ENCODE results near the gene NARS2.

NARS2 gene

DNA sequence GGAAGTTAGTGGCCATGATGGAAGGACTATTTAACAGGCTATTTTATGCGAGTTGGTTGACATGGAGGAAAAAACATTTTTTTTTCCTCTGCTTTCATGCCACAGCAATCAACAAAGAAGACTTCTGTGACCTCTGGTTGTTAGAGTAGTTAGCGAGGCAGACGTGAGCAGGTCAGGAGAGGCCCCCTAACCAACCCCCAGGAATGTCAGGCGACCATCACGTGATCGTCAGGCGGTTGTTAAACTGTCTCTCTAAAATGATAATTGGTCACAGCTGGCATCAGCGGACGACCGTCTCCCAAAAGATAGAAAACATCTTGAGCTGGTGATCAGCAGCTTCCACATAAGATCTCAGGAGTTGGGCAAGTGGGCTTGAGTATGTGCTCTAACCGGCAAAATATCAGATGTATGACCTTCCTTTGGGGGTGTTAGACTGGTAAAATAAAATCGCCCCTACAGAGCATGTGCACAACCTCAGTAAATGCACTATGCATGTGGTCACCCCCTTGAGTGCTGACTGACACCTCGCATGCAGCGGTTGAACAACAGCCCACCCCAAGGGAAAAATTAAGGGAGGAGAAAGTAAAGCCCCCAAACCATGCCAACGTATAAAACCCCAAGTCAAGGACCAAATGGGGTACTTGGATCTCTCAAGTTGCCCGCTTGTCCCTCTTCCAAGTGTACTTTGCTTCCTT is 20.9 kb upstream of the NARS2 start:
- Mint-ChIP-seq H3K36me3 (peaks cover 2% of the 10 kb centered on the region), H3K27me3 (peaks cover 5% of the 10 kb centered on the region), H3K4me3 (no peak overlapping the region), H3K9me3 (peaks cover 3% of the 10 kb centered on the region), H3K4me1 (no peaks in the 10 kb centered on the region), H3K27ac (no peak overlapping the region)
- ATAC-seq (ENCODE audit: low read depth) (no peak), DNase-seq (ENCODE audit: low spot score in 2 of 2) (no peak)

DNA sequence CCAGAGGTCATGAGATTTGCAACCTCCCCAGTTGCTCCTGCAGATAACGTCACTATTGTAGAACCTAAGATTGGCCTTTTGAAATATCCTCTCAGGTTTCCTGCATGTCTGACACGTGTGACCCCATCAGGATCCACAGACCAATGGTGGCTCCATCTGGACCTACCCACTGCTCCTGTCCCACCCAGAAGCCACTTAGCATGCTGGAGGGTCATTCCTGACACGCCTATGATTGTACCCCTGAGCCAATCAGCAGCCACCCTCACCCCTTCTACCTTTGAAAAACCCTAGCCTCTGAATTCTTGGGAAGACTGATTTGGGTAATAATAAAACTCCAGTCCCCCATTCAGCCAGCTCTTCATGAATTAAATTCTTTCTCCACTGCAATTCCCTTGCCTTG is 20.1 kb upstream of the NARS2 start:
- DNase-seq (ENCODE audit: low spot score in 2 of 2): no peak
- Mint-ChIP-seq H3K4me3 (no peak overlapping the region), H3K9me3 (peaks cover 2% of the 10 kb centered on the region), H3K27me3 (peaks cover 6% of the 10 kb centered on the region), H3K27ac (no peak overlapping the region), H3K36me3 (no peaks in the 10 kb centered on the region), H3K4me1 (no peaks in the 10 kb centered on the region)
- no peak for ATAC-seq (ENCODE audit: low read depth)

DNA sequence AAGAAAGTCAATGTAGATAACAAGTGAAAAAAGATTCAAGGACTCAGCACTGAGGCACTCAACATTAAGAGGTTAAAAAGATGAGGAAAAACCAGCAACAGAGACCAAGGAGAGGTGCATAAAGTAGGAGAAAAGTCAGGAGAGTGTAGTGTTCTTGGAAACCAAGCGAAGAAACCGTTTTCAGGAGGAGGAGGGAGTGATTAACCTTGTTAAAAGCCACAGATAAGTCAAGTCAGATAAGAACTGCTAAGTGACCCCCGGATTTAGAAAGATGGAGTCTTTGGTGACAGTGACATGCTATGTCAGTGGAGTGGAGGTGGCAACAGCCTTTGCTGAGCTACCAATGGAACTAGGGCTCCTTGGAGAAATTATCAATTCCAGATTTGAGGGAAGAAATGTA is 13.9 kb upstream of the NARS2 start:
- Mint-ChIP-seq H3K27ac (no peak overlapping the region), H3K4me1 (no peaks in the 10 kb centered on the region), H3K4me3 (no peak overlapping the region), H3K36me3 (no peaks in the 10 kb centered on the region), H3K27me3 (peaks cover 2% of the 10 kb centered on the region), H3K9me3 (peaks cover 7% of the 10 kb centered on the region)
- no peak for DNase-seq (ENCODE audit: low spot score in 2 of 2)
- ATAC-seq (ENCODE audit: low read depth): no peak

DNA sequence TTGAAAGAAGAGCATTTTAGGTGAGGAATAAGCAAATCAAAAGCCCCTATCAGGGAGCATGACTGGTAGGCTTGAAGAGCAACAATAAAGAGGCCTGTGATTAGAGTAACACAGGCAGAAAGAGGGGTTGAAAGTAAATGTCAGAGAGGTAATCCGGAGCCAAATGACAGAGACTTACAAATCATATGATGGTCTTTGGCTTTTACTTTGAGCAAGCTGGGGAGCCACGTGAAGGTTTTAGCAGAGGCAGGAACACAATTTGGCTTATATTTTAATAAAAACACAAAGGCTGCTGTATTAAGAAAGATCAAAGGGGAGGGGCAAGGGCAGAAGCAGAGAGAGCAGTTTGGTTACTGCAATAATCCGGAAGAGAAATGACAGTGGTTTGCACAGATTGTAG is 12.8 kb upstream of the NARS2 start:
- DNase-seq (ENCODE audit: low spot score in 2 of 2): no peak
- no peak overlapping the region for H3K27ac Mint-ChIP-seq
- no peak overlapping the region for H3K4me3 Mint-ChIP-seq
- H3K9me3 Mint-ChIP-seq: peaks cover 7% of the 10 kb centered on the region
- no peaks in the 10 kb centered on the region for H3K4me1 Mint-ChIP-seq
- H3K27me3 Mint-ChIP-seq: peaks cover 2% of the 10 kb centered on the region
- no peak for ATAC-seq (ENCODE audit: low read depth)
- no peaks in the 10 kb centered on the region for H3K36me3 Mint-ChIP-seq

DNA sequence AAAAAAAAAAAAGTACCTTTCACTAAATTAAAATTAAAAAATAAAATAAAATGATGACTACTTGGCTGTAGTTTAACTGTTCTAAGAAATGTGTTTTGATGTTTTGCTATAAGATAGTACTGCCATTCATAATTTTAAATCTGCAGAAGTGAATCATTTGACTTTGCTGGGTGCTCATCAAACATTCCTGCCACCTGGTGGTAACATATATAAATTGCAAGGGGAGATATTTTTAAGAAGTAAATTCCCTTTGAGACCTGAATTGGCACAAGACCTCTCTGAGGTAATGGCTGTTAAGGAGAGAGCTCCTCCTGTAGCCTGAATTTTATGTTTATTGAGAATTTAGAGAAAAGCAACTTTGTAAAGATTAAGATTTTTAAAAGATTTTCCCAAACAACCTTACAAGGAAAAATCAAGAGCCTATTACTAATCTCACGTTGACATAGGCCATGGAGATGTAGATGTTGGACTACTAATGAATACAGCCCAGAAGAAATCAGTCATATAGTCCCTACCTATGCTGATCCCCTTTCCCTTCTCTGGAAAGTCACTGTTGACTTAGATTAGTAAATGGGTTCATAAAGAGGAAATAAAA is 11.9 kb upstream of the NARS2 start:
- Mint-ChIP-seq H3K4me1 (no peaks in the 10 kb centered on the region), H3K27ac (no peak overlapping the region), H3K27me3 (peaks cover 2% of the 10 kb centered on the region), H3K9me3 (peaks cover 7% of the 10 kb centered on the region), H3K4me3 (no peak overlapping the region), H3K36me3 (no peaks in the 10 kb centered on the region)
- ATAC-seq (ENCODE audit: low read depth): peak; percentile 17
- DNase-seq (ENCODE audit: low spot score in 2 of 2): no peak

DNA sequence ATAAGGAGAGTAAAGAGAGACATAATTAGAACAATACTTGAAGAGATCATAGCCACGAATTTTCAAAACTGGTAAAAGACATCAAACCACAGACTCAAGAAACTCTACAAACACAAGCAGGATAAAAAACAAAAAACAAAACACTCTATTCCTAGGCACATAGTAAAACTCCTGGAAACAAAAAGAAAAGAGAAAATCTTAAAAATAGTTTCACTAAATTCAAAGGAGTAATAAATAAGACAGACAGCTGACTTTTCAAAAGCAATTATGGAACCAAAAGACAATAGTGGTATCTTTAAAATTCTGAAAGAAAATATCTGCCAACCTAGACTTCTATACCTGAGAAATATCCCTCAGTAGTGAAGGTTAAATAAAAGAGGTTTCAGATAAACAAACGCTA is 9.2 kb upstream of the NARS2 start:
- ATAC-seq (ENCODE audit: low read depth) (no peak), DNase-seq (ENCODE audit: low spot score in 2 of 2) (no peak)
- H3K4me1 Mint-ChIP-seq: no peaks in the 10 kb centered on the region
- H3K36me3 Mint-ChIP-seq: peaks cover 2% of the 10 kb centered on the region
- no peaks in the 10 kb centered on the region for H3K27me3 Mint-ChIP-seq
- no peak overlapping the region for H3K4me3 Mint-ChIP-seq
- H3K27ac Mint-ChIP-seq: no peak overlapping the region
- peaks cover 7% of the 10 kb centered on the region for H3K9me3 Mint-ChIP-seq

DNA sequence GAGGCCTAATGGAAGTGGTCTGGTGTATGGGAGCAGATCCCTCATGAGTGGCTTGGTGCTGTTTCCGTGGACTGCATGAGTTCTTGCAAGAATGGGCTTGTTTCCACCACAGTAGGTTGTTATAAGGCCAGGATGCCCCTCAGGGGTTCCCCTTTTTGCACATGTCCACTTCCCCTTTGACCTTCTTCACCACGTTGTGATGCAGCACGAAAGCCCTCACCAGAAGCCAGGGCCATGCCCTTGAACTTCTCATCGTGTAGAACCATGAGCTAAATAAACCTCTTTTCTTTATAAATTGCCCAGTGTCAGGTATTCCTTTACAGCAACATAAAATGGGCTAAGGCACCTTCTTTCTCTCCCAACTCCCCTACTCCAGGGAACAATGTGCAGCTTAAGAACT is 2.8 kb upstream of the NARS2 start:
- Mint-ChIP-seq H3K9me3 (no peaks in the 10 kb centered on the region), H3K4me1 (peaks cover 14% of the 10 kb centered on the region), H3K27ac (no peak overlapping the region), H3K36me3 (peaks cover 2% of the 10 kb centered on the region), H3K27me3 (no peaks in the 10 kb centered on the region), H3K4me3 (no peak overlapping the region)
- DNase-seq (ENCODE audit: low spot score in 2 of 2): no peak
- no peak for ATAC-seq (ENCODE audit: low read depth)

DNA sequence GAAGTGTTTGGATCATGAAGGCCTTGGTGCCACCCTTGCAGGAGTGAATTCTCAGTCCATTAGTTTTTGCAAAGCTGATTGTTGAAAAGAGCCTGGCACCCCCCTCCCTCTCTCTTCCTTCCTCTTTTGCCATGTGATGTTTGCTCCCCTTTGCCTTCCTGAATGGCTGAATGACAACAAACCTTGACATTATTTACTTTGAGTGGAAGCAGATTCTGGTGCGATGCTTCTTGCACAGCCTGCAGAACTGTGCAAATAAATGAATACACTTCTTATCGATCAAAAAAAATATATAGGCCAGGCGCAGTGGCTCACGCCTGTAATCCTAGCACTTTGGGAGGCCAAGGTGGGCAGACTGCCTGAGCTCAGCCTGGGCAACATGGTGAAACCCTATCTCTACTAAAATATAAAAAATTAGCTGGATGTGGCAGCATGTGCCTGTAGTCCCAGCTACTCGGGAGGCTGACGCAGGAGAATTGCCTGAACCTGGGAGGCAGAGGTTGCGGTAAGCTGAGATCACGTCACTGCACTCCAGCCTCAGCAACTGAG is 2.0 kb upstream of the NARS2 start:
- ATAC-seq (ENCODE audit: low read depth) (no peak), DNase-seq (ENCODE audit: low spot score in 2 of 2) (no peak)
- H3K4me3 Mint-ChIP-seq: no peak overlapping the region
- H3K9me3 Mint-ChIP-seq: no peaks in the 10 kb centered on the region
- no peak overlapping the region for H3K27ac Mint-ChIP-seq
- peaks cover 4% of the 10 kb centered on the region for H3K36me3 Mint-ChIP-seq
- no peaks in the 10 kb centered on the region for H3K27me3 Mint-ChIP-seq
- H3K4me1 Mint-ChIP-seq: peaks cover 17% of the 10 kb centered on the region

DNA sequence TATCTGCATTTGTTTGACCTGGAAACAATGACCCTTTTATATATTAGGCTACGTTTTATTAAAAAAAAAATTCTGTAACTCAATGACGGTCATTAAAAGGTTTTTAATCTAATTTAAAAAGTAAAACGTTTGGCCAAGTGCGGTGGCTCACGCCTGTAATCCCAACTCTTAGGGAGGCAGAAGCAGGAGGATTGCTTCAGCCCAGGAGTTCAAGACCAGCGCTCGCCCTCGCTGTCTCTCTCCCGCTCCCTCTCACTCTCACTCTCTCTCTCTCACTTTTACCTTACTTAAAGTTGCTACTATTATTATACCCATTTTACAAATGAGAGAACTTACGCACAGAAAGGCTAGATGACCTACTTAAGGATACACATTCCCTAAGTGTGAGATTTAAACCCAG is 814 bp upstream of the NARS2 start:
- Mint-ChIP-seq H3K4me3 (peak overlapping the region; percentile 88), H3K27ac (peak overlapping the region; percentile 56), H3K27me3 (no peaks in the 10 kb centered on the region), H3K4me1 (peaks cover 20% of the 10 kb centered on the region), H3K36me3 (peaks cover 11% of the 10 kb centered on the region), H3K9me3 (no peaks in the 10 kb centered on the region)
- ATAC-seq (ENCODE audit: low read depth) (no peak), DNase-seq (ENCODE audit: low spot score in 2 of 2) (no peak)

DNA sequence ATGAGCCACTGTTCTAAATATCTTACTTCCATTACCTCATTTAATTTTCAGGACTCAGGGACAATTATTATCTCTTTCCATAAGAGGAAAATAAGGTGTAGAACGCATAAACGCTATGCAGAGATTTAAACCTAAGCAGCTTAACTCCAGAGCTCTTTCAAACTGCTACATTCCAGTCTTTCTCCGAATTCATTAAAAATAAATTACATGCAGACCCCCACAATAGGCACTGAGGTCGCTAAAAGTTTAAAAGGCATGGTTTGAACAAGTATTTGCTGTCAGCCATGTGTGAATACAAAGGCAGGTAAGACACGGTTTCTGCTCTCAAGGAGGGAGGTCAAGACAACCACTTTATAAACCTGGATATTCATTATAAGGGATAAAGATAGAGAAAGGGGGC is 983 bp downstream of the NARS2 start:
- peak overlapping the region; percentile 88 for H3K4me3 Mint-ChIP-seq

DNA sequence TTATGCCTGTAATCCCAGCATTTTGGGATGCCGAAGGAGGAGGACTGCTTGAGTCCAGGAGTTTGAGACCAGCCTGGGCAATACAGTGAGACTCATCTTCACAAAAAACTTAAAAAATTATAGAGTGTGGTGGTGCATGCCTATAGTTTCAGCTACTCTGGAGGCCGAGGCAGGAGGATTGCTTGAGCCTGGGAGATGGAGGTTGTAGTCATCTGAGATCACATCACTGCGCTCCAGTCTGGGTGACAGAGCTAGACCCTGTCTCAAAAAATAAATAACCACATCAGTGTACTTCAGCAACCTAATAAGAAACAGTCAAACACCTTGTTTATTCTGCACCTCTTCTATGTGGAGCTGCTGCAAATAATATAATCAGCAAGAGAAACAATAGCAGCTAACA is 1.4 kb downstream of the NARS2 start:
- peak overlapping the region; percentile 91 for H3K27ac Mint-ChIP-seq
- H3K27me3 Mint-ChIP-seq: no peaks in the 10 kb centered on the region
- peaks cover 20% of the 10 kb centered on the region for H3K4me1 Mint-ChIP-seq
- H3K9me3 Mint-ChIP-seq: no peaks in the 10 kb centered on the region
- no peak for ATAC-seq (ENCODE audit: low read depth)
- H3K4me3 Mint-ChIP-seq: peak overlapping the region; percentile 88
- H3K36me3 Mint-ChIP-seq: peaks cover 15% of the 10 kb centered on the region
- DNase-seq (ENCODE audit: low spot score in 2 of 2): no peak

More for the DNA sequence above, 983 bp downstream of the NARS2 start:
- ATAC-seq (ENCODE audit: low read depth) (no peak), DNase-seq (ENCODE audit: low spot score in 2 of 2) (no peak)
- no peaks in the 10 kb centered on the region for H3K9me3 Mint-ChIP-seq
- no peaks in the 10 kb centered on the region for H3K27me3 Mint-ChIP-seq
- peak overlapping the region; percentile 91 for H3K27ac Mint-ChIP-seq
- peaks cover 15% of the 10 kb centered on the region for H3K36me3 Mint-ChIP-seq
- peaks cover 20% of the 10 kb centered on the region for H3K4me1 Mint-ChIP-seq

DNA sequence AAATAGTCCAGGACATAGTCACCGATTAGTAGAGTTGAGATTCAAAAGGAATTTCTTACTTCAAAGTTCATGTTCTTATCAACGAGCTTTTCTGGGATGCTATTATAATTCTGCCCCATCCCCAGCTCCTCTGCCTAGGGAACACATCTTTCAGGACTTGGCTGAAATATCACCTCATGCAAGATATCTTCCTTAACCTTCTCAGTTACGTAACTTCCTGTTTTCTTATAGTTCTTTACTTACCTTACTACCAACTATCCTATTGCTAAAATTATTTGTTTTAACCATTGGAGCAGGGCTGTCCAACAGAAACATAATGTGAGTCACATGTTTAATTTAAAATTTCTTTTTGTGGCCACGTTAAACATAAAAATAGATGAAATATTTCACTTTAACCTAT is 2.3 kb downstream of the NARS2 start:
- H3K36me3 Mint-ChIP-seq: peaks cover 15% of the 10 kb centered on the region
- H3K9me3 Mint-ChIP-seq: no peaks in the 10 kb centered on the region
- no peak overlapping the region for H3K4me3 Mint-ChIP-seq
- DNase-seq (ENCODE audit: low spot score in 2 of 2): no peak
- ATAC-seq (ENCODE audit: low read depth): no peak
- H3K27me3 Mint-ChIP-seq: no peaks in the 10 kb centered on the region
- peaks cover 18% of the 10 kb centered on the region for H3K4me1 Mint-ChIP-seq
- peak overlapping the region; percentile 60 for H3K27ac Mint-ChIP-seq

DNA sequence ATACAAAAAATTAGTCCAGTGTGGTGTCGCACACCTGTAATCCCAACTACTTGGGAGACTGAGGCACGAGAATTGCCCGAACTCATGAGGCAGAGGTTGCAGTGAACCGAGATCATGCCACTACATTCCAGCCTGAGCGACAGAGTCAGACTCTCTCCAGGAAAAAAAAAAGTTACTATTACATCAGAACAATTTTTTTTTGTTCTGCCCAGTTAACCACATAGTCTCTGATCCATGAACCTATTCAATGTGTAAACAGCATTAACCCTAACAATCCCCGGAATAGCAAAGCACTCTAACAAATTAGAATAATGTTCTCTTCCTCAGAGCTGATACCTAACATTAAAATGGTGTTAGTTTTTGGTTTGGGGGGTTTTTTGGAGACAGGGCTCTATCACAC is 4.6 kb downstream of the NARS2 start:
- ATAC-seq (ENCODE audit: low read depth) (no peak), DNase-seq (ENCODE audit: low spot score in 2 of 2) (no peak)
- Mint-ChIP-seq H3K4me1 (peaks cover 14% of the 10 kb centered on the region), H3K27ac (no peak overlapping the region), H3K4me3 (no peak overlapping the region), H3K9me3 (no peaks in the 10 kb centered on the region), H3K36me3 (peaks cover 23% of the 10 kb centered on the region), H3K27me3 (no peaks in the 10 kb centered on the region)

DNA sequence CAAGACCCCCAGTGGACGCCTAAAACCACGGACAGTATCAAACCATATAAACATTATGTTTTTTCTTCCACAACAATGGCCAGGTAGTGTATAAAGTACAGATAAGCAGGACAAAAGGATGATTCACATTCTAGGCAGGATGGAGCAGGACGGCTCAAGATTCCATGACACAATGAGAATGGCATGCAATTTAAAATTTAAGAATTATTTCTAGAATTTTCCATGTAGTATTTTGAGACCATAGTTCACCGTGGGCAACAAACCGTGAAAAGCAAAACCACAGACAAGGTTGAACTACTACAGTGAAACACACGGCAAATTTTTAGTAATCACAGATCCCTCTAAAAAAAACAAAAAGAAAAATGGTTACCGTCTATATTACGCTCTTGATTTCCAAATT is 7.5 kb downstream of the NARS2 start:
- DNase-seq (ENCODE audit: low spot score in 2 of 2) (no peak), ATAC-seq (ENCODE audit: low read depth) (no peak)
- Mint-ChIP-seq H3K36me3 (peaks cover 22% of the 10 kb centered on the region), H3K27ac (peak overlapping the region; percentile 55), H3K4me3 (no peak overlapping the region), H3K27me3 (no peaks in the 10 kb centered on the region), H3K4me1 (peaks cover 6% of the 10 kb centered on the region), H3K9me3 (no peaks in the 10 kb centered on the region)

Measured in memory B cell (primary cell).